ENCODE results near the gene TMEM176A.

The TMEM176A gene

DNA sequence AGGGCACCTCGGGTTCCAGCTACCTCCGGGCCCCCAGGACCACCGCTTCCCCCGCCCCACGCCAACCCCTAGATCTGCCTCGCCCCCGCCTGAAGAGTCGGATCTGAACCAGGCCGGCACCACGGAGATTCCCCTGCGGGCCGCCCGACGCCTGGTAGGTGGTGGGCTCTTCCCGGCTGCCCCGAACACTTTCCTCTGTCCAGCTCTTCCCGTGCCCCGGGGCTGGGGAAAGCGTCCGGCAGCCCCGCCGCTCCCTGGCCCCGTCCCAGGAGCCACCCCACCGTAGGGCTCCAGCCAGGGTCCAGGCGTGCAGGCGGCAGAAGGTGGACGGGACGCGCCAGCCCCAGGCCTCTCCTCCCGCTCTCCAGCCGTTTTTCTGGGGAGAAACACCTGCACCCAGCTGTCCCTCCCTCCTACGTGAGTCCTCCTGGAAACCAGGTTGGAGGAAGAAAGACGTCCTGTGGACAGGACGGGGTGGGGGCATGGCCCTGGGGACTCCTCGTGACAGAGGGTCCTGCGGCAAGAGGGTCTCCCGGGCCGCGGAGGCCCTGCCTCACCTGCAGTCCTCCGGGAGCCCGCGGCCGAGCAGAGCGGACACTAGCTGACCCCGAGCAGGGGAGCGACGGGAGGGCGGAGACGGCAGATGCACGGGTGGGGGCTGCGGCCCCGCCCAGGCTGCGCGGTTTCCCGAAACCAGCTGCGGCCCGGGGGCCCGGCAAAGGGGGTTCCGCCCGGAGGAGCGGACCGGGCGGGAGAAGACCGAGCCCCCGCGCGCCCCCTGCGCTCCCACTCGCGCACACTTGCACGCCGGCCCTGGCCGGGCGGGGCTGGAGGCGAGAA, 608 bp upstream of the TMEM176A start, which contains the start of gene TMEM176B:
Gene TMEM176B, minus strand, starts transcription at position 624 of the 840 bp plus-strand sequence. CDS start 3,795 bp downstream, outside the sequence.
- H3K4me1 ChIP-seq (ENCODE audit: control insufficient read depth in 1 of 2, insufficient read depth in 1 of 2, low read depth in 1 of 2, low read length in 1 of 2) = no peaks in the 10 kb centered on the region
- peaks cover 96% of the 10 kb centered on the region for H3K27me3 ChIP-seq
- H3K9me3 ChIP-seq = no peaks in the 10 kb centered on the region
- H3K36me3 ChIP-seq = no peaks in the 10 kb centered on the region
- no peak within 1 kb of the TSS for H3K27ac ChIP-seq
- TF ChIP-seq, protein P1, sequence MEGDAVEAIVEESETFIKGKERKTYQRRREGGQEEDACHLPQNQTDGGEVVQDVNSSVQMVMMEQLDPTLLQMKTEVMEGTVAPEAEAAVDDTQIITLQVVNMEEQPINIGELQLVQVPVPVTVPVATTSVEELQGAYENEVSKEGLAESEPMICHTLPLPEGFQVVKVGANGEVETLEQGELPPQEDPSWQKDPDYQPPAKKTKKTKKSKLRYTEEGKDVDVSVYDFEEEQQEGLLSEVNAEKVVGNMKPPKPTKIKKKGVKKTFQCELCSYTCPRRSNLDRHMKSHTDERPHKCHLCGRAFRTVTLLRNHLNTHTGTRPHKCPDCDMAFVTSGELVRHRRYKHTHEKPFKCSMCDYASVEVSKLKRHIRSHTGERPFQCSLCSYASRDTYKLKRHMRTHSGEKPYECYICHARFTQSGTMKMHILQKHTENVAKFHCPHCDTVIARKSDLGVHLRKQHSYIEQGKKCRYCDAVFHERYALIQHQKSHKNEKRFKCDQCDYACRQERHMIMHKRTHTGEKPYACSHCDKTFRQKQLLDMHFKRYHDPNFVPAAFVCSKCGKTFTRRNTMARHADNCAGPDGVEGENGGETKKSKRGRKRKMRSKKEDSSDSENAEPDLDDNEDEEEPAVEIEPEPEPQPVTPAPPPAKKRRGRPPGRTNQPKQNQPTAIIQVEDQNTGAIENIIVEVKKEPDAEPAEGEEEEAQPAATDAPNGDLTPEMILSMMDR (IDR thresholded peaks at IDR 0.05) = no peak
- H3K4me3 ChIP-seq (ENCODE audit: low read depth in 1 of 2, low read length in 1 of 2) = no peak within 1 kb of the TSS

DNA sequence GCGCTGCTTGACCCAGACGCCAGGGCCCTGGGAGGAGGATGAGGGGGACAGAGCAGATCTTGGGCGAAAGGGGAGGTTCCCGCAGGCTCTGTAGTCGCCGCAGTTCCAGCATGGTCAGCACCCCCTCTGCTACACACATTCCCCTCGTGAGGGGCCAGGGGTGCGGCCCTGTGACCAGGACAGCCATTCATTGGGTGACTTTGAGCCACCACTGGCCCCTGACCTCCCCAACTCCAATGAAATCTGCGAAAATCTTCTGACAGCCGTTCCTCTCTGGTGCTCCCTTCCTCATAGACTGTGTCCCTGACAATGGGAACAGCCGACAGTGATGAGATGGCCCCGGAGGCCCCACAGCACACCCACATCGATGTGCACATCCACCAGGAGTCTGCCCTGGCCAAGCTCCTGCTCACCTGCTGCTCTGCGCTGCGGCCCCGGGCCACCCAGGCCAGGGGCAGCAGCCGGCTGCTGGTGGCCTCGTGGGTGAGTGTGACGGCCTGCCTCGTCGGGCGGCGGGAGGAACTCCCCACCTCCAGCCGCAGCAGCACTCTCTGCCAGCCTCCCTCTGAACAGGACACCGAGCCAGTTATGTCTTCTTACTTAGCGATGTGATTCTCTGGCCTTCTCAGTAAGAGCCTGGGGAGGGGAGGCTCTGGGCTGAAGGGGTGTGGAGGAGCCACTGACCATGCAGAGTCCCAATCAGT, 825 bp downstream of the TMEM176A start:
- Histone ChIP-seq H3K4me3 (ENCODE audit: low read depth in 1 of 2, low read length in 1 of 2) (no peak overlapping the region), H3K9me3 (no peaks in the 10 kb centered on the region), H3K27me3 (peaks cover 90% of the 10 kb centered on the region), H3K36me3 (no peaks in the 10 kb centered on the region), H3K4me1 (ENCODE audit: control insufficient read depth in 1 of 2, insufficient read depth in 1 of 2, low read depth in 1 of 2, low read length in 1 of 2) (no peaks in the 10 kb centered on the region), H3K27ac (no peak overlapping the region)
- TF ChIP-seq, protein P1 (IDR thresholded peaks at IDR 0.05) = no peak

- TF ChIP-seq, protein P1 (IDR thresholded peaks at IDR 0.05) = no peak
- H3K27ac ChIP-seq = no peak overlapping the region
- peaks cover 83% of the 10 kb centered on the region for H3K27me3 ChIP-seq
- H3K4me3 ChIP-seq (ENCODE audit: low read depth in 1 of 2, low read length in 1 of 2) = no peak overlapping the region
- no peaks in the 10 kb centered on the region for H3K9me3 ChIP-seq
- no peaks in the 10 kb centered on the region for H3K4me1 ChIP-seq (ENCODE audit: control insufficient read depth in 1 of 2, insufficient read depth in 1 of 2, low read depth in 1 of 2, low read length in 1 of 2)
- no peaks in the 10 kb centered on the region for H3K36me3 ChIP-seq
Observed at GRCh38 chr7:150801946-150802771, 1.6 kb downstream of the TMEM176A start.

DNA sequence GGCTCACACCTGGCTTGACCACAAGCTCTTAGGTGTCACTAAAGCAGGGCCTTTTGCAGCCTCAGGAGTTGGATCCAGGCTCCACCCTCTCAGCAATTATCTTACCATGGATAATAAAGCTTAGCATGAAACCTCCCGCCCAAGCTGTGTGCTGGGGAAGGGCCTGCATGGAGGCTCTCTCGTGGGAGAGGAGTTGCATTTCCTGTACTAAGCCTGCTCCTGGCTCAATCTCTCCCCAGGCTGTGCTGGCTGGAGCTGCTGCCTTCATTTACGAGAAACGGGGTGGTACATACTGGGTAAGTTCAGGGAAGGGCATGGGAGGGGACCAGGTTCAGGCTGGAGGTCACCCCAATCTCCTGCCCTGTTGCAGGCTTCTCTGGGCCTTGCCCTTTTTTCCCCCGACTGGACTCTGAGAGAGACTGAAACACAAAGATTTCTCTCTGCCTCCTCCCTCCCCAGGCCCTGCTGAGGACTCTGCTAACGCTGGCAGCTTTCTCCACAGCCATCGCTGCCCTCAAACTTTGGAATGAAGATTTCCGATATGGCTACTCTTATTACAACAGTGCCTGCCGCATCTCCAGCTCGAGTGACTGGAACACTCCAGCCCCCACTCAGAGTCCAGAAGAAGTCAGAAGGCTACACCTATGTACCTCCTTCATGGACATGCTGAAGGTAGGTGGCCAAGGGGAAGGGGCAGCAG, 2.7 kb downstream of the TMEM176A start:
- TF ChIP-seq, protein P1 (IDR thresholded peaks at IDR 0.05) = no peak
- Histone ChIP-seq H3K9me3 (no peaks in the 10 kb centered on the region), H3K27ac (no peak overlapping the region), H3K36me3 (no peaks in the 10 kb centered on the region), H3K27me3 (peaks cover 71% of the 10 kb centered on the region), H3K4me1 (ENCODE audit: control insufficient read depth in 1 of 2, insufficient read depth in 1 of 2, low read depth in 1 of 2, low read length in 1 of 2) (no peaks in the 10 kb centered on the region), H3K4me3 (ENCODE audit: low read depth in 1 of 2, low read length in 1 of 2) (no peak overlapping the region)

GRCh38 chr7:150804802-150805201, 4.2 kb downstream of the TMEM176A start:
- no peak overlapping the region for H3K4me3 ChIP-seq (ENCODE audit: low read depth in 1 of 2, low read length in 1 of 2)
- H3K9me3 ChIP-seq = no peaks in the 10 kb centered on the region
- TF ChIP-seq, protein P1 (IDR thresholded peaks at IDR 0.05) = no peak
- no peak overlapping the region for H3K27ac ChIP-seq
- H3K27me3 ChIP-seq = peaks cover 60% of the 10 kb centered on the region
- H3K4me1 ChIP-seq (ENCODE audit: control insufficient read depth in 1 of 2, insufficient read depth in 1 of 2, low read depth in 1 of 2, low read length in 1 of 2) = no peaks in the 10 kb centered on the region
- H3K36me3 ChIP-seq = no peaks in the 10 kb centered on the region
